GM21737 (cell line): ENCODE data around the gene ARHGAP42.

Source experiments
- ATAC-seq: cut with Tn5 transposase; IDR thresholded peaks from one replicate; pipeline ENCODE4 v1.9.1; 2021; ENCODE audit warnings: mild to moderate bottlenecking, moderate library complexity; ENCODE audit not compliant: unreplicated experiment

Gene ARHGAP42

DNA sequence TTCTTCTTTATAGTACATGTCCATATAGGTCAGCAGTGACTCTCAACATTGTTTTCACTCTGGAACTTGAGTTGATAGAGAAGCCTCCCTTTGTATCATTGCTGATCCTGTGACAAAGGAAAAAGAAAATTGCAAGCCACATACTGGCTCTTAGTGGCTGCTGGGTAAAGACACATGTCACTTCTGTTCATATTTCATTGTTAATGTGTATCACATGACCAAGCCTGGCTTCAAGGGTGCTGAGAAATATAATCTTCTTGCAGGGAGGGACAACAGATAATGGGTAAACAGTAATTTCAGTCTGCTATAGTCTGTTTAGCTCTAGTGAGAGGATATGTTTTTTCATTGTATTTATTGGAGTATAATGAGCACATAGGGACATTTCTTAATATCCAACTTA is 269.3 kb downstream of the ARHGAP42 start:
- ATAC-seq: no peak

DNA sequence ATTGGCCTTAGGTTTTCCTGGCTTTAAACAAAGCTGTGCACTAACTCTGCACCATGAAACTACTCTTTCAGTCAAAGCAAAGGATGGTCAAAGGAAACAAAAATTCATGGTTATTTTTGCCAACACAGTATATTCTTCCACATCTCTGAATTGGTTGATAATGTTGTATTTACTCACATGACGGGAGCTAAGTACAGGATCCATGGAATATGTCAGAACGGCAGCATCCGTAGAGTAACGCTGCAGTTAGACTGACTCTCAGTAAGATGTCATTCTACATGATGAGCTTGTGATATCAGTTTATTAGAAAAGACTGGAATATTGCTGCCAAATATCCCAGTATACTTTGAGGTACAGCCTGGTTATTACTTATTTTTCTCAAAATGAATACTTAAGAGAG is 270.4 kb downstream of the ARHGAP42 start:
- ATAC-seq: no peak

DNA sequence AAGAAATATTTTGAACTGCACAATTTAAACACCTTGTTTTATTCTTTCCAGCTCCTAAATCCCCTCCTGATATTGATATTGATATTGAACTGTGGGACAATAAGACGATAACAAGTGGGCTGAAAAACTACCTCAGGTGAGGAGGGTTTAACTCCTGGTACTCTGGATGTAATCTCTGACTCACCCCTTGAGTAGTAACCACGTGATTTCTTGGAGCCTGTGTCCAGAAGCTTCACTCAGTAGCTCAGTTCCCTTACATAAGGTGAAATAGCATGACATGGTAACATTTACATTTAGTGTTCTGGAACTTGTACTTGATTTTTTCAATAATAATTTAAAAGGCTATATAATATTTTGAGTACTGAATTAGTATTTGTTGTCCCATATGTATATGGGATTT is 274.5 kb downstream of the ARHGAP42 start:
- ATAC-seq: no peak

DNA sequence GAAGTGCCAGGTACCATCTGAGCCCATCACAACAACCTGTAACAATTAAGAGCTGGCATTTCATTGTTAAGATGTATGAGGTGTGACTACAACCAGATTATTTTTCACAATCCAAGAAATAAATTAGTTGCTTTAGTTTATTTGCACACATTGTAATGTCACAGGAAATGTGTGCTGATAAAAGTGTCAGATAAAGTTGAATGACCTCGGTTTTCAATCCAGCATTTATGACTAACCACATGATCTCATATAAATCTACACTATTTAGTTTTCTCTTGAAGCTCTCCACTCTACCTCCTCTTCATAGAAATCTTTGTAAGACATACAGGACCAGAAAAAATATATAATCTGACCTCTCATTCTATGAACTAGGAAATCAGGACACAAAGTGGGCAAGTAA is 276.3 kb downstream of the ARHGAP42 start:
- no peak for ATAC-seq

DNA sequence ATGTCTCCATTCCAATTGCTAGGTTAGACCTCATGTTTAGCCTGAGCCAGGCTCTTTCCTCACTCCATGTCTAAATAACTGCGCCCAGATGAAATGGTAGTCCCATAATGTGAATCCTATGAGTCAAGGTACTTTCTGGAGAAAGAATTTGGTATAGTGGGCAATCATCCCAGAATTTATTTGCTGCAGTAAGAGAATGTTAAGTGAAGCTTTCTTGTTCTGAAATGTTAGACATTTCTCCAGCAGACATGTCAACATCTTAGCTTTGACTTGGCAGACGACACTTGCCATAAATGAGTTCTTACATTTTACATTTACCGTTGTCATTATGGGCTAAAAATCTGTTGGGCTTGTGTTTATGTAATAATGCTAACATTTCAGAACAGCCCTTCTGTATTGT is 277.3 kb downstream of the ARHGAP42 start:
- no peak for ATAC-seq

DNA sequence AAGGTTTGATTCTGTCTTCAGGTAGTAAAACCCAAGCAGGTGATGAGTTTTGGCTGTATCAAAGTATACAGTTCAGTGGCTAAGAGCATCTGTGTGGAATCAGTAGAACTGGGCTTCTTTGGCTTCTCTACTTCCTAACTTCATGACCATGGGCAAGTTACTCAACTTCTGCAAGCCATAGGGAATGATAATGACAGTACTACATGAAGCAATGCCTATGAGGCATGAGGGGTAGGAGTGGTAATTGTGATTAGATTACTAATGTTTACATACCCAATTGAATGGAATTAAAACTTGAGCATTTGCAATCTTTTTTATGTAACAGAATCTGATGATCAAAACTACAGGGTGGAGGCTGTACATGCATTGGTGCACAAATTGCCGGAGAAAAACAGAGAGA is 278.3 kb downstream of the ARHGAP42 start:
- no peak for ATAC-seq

DNA sequence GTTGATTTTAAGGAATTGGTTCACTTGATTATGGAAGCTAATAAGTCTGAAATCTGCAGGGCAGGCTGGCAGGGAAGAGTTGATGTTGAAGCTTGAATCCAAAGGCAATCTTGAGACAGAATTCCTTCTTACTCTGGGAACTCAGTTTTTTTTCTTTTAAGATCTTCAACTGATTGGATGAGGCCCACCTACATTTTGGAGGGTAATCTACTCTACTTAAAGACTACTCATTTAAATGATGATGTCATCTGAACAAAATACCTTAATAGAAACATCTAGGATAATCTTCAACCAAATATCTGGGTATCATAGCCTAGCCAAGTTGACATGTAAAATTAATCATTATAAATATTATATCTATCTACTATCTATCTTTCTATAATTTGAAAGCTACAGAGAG is 279.3 kb downstream of the ARHGAP42 start:
- ATAC-seq: no peak

DNA sequence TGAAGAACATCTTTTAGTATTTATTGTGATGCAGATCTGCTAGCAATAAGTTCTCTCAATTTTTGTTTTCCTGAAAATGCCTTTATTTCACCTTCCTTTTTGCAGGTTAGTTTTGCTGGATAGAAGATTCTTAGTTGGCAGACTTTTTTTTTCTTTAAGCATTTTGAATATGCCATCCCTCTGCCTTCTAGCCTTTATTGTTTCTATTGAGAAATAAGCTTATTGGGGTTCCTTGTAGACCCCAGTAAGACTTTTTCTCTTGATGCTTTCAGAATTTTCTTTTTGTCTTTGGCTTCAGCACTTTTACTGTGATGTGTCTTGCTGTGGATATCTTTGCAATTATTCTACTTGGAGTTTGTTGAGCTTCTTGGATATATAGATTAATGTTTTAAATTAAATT is 281.9 kb downstream of the ARHGAP42 start:
- no peak for ATAC-seq

DNA sequence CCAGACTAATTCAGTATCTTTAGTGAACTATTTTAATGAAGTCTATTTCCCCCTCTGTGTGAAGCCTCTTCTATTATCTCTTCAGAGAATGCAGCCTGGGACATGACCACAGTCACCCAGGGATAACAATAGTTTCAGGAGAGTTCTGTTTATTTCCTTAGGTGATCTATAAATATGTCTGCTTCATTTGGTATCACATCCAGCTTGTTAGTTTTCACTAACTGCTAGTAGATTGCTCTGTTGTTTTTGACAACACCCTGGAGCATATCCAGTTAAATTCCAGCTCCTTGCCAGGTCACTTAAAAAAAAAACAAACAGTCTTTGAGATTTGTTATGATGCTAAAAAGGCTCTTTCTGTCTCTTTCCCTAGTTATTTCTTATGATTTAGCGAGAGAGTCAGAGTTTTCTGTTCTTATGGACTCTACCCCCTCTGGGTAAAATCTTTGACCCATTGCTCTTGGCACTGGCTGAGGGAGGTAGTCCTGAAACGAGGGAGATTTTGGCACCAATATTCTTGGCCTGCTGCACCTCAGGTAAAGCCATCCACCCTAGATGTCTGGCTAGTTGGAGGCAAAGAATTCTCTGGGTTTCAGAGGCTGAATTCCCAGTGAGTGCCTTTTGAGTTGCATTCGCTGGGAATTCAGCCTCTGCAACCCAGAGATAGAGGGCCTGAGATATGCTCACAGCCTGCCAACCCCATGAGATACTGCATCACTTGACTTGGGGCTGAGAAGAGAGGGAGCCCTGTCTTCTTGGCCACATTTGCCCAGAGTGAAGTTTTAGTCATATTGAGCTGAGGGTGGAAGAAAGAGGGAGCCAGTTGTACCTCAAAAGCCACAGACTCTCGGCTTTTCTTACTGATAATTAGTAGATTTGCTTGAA is 283.4 kb downstream of the ARHGAP42 start:
- ATAC-seq: no peak

DNA sequence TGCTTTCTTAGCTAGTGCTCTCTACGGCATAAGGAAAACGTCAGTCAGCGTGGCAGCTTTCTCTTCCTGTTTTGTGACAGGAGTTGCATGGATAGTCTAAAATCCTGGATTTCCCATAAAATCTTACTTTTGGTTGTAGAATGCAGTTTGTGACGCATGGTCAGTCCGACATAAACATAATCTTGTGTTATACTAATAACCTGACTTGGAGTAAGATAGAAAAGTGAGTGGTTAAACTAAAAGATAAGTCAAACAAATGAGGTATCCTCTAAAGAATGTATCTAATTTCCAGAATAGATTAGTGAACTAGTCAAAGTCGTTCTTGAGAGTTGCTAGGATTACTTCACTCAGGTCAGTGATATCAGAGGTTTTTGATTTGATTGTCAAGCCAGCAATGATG is 285.0 kb downstream of the ARHGAP42 start:
- ATAC-seq: no peak

DNA sequence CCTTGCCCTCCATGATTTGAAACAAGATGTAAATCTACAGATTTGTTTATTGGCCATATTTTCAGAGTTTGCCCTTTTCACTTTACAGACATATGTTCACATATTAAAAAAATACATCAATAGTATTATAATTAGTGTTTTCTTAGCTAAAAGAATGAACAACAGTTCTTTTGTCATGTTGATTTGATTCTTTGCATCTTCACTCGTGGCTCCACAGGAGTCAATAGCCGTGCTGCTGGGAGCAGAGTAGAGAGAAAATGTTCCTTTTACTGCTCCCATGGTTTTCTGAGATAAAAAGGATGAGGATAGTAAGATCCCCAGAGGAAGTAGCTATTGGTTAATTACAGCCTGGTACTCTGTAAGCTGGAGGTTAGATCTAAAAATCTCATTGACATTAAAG is 291.4 kb downstream of the ARHGAP42 start:
- no peak for ATAC-seq

DNA sequence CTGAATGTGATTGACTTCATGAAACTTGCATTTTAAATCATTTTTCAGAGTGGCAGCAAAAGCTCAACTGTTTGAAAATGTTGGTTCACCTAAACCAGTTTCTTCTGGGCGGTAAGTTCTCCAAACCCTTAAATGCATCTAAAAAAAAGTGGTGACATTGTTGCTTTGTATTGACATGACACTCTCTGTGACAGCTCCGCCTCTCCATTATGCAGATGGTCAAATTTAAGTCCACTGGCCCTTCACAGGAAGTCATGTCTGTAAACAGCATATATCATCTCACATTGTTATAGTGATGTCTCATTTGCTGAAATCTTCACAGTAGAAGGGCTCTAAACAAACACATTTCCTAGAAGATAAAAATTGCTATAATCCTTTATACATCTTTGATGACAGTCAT is 291.9 kb downstream of the ARHGAP42 start:
- ATAC-seq: no peak

DNA sequence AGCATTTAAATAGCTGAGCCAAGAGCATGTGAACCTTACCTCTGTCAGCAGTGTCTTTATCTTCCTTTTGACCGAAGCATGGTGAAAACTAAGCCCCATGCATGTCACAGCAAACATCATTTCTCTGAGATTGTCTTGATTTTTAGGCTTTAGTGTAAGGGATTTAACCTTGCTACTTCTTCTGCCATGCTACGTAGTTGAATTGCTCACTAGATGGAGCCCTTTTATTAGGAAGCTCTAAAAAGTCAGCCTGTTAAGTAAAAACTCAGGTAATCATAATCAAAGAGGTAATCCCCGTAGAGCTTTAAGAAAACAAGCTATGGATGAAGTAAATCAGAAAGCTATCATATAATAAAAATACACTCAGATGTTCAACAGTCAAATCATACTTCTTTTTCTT is 293.1 kb downstream of the ARHGAP42 start:
- ATAC-seq: no peak

DNA sequence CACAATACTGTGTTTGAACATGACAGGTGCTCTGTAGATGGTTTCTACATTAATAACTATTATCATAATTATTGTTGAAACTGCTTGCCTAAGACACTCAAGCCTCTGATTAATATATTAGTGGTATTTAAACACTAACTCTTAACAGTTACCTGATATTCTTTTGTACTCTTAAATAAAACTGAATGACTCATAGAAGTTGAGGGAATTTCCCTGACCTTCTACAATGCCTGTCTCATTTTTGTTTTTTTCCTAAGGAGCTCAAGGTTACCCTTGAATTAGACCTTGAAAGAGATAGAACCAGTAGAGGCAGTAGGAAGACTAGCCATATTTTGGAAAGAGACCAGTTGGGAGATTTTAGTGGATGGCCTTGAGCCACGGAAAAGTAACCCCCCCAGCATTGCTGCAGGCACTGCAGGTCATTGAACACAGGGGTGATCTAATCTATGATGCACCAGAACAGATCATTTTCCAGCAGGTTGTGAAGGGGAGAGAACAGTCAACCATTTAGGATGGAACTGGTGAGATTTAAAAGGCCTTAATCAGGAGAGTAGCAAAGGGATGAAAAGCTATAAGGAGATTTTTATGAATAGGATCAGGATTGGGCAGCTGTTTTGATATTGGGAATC is 294.2 kb downstream of the ARHGAP42 start:
- no peak for ATAC-seq

DNA sequence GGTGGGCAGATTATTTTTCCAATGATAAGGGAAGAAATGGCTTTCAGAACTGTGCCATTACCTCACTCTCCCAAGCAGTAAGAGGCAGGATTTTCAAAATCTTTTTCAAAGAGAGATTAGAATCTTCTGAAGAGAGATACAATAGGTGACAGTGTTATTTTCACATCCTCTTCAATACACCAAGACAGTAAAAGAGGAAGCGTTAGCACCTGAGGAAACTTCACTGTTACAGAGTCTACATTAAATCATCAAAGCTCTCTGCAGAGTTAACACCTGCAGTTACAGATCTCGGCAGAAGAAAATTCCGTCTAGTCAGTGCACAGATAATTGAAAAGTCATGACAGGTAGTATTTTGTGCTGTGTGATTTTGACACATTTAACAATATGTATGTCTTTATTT is 297.6 kb downstream of the ARHGAP42 start:
- peak; percentile 62 for ATAC-seq

DNA sequence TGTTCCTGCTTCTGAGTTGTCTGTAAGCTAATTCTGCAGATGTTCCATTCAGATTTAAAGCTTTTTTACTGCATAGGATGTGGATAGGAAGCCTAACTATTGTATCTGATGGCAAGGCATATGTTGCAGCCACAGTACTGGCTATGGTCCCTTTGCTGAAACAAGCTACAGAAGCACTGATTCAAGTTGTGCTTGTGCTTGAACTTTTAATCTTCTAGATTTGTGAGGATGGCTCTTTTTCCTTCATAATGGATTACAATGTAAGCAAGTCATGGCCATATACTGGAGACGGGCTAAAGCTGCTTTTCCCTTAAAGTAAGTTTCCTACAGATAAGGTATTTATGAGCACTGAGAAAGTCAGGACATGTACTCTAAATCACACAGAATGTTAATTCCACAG is 303.8 kb downstream of the ARHGAP42 start:
- ATAC-seq: no peak

DNA sequence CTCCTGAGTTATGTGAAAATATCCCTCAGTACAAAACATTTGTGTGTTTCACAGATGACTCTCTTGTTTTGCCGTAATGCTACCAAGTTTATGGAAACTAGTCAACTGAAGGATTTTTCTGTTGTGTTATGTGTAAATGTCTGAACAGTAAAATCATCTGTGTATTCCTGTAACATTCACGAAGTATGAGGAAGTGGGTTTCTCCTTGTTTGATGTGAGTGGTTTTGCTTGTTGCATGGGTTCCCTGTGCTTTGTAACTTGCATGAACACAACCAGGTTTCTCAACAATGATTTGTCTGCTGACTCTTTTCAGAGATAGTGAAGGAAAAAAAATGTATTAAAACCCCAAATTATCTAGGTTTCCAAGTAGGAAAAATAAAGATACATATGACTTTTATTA is 304.5 kb downstream of the ARHGAP42 start:
- no peak for ATAC-seq

DNA sequence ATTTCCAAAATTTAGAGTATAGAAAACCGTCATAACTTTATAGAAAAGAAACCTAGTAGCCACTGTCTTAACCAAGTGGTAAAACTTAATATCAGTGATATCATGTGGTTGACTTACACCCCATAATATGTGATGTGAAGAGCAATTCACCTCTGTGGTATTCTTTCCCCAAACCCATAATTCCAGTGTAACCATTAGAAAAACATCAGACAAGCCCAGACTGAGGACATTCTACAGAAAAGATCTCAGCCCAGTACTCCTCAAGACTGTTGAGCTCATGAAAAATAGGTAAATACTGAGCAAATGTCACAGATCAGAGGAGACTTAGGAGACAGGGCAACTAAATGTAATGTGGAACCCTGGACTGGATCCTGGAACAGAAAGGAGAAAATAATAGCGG is 307.9 kb downstream of the ARHGAP42 start:
- no peak for ATAC-seq

DNA sequence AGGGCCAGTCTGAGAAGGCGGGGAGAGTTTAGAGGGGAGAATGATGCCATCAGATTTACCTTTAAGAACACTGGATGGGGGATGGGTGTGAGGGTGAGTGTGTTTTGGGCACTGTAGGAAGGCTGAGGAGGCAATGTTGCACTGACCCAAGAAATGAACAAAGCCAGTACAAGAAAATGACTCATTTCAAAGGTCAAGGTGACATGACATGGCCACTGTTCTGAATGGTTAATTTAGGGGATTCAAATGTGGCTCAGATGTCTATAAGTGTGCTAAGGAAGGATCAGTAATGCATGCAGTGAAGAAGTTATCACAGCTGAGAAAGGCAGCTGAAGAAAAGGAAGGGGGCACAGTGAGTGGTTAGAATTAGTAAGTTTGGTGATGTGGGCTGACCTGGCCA is 312.7 kb downstream of the ARHGAP42 start:
- no peak for ATAC-seq

DNA sequence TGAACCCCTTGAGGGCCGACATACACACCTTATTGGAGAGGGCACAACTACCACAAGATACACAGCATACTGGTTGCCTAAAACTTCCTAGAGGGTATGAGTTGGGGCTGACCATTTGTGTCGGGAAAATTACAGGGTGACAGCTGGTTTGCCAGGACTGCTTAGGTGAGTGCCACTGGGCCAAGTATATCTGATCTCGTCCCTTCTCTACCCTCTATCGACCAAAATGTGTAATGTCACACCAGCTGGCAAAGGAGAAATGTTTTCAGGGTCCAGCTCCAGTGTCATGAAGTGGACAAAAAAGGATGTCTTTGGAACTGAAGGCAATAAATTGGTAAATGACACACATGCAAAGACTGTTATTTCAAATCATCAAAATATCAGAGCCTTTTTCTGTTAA is 316.4 kb downstream of the ARHGAP42 start:
- ATAC-seq: no peak

DNA sequence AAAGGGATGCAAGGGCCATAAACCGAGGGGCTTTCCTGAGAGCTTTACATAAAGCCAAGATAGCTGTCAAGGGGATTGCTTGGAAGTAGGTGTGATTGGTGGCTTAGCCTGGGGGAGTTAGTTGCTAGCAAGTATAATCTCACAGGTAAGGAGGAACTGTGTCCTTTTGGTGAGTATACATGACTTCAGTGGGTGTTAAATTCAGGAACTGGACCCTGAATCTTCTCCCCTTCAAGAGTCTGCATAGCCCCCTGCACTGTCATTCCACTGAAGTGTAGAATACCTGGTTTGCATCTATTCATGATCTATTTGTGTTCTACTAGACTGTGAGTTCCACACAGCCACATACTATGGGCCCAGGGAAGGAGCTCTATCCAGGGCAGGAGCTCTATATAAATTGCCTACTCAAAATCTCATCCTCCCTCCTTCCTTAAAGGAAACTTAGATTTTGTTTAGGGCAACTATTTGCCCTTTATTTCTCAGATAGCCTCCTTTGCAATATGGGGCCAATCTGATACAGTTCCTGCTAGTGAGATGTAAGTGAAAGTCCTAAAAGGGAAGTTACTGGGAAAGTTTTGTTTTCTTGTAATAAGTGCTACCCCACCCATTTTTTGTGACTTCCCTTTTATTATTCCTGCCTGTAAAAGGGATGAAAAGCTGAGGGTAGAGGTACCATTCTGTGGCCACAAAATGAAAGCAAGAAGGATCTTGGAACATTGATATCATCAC is 322.0 kb downstream of the ARHGAP42 start:
- no peak for ATAC-seq

DNA sequence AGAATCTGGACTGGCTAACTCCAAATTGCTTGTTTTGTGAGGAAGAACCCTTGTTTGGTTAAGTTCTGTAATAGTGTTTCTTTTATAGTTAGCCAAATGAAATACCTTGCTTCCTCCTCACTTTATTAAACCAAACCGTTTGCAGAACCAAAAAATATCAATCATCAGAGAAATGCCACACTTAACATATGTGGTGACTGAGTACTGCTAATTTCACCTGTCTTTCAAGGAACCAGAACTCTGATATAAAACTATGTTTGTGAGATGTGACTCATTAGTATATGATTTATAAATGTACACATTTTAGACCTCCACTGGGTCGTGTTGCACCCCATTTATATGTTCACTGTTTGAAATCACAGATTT is 322.6 kb downstream of the ARHGAP42 start:
- ATAC-seq: no peak
